ENCODE data around the gene LDLRAD3.

Gene LDLRAD3

DNA sequence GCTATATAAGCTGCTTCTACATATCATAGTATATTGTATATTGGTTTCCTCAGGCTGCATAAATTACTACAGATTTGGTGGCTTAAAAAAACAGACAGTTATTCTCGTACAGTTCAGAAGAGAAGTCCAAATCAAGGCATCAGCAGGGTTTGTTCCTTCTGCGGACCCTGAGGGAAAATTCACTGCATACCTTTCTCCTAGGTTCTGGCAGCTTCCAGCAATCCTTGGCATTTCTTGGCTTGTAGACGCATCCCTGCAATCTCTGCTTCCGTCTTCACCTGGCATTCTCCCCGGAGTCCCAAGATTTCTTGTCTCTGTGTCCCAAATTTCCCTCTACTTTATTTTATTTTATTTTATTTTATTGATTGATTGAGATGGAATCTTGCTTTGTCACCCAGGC lies 202.6 kb downstream of the LDLRAD3 start:
- DNase-seq: no peak

GRCh38 chr11:36147491-36147890 lies 203.6 kb downstream of the LDLRAD3 start:
- DNase-seq: no peak

GRCh38 chr11:36148701-36149100 lies 204.8 kb downstream of the LDLRAD3 start:
- DNase-seq: no peak

GRCh38 chr11:36149538-36150242 lies 205.8 kb downstream of the LDLRAD3 start:
- peak; percentile 70 for DNase-seq

DNA sequence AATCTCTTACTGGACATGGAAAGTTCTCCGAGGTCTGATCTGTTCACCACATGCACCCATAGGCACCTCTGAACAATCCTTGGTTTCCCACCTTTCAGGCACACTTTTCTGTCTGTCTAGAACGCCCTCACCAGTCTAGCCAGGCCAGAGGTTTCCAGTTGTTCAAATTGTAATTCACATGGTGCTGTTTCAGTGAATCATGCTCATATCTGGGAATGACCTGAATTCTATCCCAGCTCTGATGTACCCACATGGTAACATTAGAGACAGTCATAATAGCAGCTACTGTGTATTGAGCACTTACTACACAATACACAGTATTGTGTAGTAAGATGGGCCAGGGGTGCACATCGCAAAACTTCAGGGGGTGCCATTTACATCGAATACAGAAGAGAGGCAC lies 207.1 kb downstream of the LDLRAD3 start:
- DNase-seq: no peak

DNA sequence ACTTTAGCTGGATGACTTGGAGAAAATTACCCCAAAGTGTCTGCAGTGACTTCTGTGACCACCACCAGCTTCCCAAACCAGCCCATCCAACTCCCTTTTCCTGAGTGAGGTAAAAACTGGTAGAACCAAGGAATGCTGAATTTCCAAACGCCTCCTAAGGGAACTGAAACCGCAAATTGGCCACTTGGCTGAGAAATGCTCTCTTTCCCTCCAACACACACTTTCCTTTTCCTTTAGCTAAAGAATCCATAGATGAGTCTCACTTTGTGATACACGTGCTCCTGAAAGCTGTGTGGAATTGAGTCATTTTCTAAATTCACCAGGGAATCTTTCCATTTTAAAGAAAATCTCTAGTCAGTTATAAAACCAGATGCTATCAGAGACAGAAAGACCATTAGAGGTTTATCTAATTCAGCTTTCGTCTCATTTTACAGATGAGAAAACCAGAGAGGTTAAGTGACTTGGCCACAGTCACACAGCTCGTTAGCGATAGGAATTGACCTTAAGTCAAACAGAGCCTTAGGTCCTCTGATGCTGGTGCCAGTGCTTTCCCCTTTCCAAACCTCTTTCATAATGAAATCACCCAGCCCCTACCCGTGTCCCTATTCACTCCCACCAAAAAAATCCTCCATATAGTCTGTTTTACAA lies 208.2 kb downstream of the LDLRAD3 start:
- DNase-seq: no peak

GRCh38 chr11:36153551-36153950 lies 209.7 kb downstream of the LDLRAD3 start:
- DNase-seq: no peak

DNA sequence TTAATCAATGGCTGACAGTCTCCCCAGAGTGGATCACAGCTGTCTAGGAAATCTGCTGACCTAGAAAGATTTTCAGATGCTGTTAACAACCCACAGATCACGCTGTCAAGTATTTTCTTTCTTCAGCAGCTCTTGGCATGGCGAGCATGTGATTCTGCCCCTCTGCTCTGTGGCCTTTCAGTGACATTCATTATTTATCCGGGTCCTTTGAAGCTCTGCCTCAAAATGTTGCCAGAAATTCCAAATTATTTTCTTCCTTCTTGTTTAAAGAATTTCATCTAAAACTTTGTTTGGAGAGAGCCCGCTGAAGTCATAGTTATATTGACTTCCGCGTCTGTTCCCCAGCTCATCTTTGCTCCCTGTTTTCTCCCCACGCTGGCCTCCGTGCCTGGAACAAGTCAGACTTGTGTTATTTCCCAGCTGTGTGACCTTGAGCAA lies 211.3 kb downstream of the LDLRAD3 start:
- no peak for DNase-seq

DNA sequence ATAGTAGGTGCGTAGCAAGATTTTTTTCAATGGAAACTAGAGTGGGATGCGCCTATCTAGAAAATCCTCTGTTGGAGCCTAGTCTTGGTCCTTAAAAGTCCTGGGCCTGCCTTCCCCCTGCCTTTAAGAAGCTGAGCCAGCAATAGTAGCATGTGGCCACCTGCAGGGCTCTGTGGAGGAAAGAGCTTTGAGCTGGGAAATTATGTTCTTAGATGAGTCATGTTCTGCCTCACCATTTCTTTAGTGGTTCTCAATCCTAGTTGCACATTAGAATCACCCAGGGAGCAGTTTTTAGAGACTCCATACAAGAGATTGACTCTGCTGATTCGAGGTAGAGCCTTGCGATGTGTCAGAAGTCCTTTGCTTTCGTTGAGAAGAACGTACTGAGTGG lies 211.9 kb downstream of the LDLRAD3 start:
- DNase-seq: no peak

DNA sequence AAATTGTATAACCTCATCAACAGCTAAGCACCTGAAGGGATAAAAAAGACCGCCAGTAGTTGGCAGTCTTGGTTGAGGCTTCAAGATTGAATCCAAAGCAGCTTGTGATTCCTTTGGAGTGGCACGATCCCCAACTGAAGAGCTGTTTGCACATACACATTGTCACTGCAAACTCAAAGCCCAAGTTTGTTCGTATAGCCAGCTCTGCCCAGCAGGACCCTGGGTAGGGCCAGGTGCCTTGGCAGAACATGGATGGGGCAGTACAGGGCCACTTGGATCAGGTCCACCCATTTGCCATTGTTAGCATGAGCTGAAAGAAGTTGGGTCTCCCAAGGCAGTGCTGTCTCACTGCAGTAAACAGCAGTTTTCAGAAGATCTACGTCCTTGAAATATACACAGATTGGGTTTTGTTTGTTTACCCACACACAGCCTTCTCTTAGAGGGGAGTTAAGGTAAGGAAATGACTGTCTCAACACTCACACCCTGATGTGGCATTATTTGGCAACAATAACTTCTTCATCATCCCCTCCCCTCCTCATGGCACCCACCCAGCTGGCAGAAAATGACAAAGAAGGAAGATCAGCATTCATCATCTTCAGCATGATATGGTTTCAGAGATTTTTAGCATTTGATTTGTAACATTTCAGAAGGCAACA lies 212.4 kb downstream of the LDLRAD3 start:
- no peak for DNase-seq

DNA sequence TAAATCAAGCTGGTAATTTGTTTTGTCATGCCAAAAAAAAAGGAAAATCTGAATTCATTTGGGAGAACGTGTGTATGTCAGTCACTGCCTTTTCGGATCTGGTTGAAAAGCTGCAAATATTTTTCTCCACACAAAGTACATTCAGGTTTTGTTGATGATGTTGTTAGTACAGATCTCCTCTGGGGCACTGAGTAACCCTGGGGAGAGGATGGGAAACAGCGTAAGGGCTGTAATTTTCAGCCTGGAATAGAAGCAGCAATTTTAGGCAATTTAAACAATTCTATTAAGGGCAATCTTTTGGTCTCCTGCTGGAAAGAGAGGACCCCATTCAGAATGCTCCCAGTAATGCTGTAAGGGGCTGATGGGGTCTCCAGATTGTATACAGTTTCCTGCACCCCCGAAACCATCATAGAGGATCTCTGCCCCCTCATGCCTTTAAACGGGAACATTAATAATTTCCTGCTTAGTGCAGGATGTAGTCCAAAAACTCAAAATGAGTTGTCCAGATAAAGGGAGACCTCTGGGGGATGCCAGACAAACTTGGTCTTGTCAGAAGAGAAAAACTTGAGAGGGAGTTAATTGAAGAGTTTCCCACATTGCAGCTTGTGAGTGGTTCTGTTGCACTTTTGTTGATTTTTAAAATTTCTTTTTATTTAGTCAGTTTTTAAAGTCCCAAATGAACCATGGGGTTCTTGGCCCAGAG lies 213.1 kb downstream of the LDLRAD3 start:
- no peak for DNase-seq

GRCh38 chr11:36160091-36160490 lies 216.2 kb downstream of the LDLRAD3 start:
- DNase-seq: no peak

DNA sequence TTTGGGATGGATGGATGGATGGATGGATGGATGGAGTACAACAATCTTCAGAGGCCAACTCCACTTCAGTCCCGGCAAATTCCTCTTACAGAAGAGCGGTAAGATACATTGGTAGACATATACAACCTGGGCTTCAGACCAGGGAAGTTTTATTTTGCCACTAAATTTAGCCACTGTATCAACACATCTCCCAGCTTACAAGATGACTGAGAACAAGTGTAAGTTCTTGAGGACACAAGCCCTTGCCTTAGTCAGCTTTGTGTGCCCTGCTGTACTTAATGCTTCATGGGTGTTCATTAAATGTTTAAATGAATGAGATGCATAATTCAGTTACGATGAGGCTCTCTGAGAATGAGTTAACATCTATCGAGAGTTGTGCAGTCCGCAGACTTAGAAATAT lies 217.7 kb downstream of the LDLRAD3 start:
- DNase-seq: no peak

GRCh38 chr11:36162006-36162882 lies 218.4 kb downstream of the LDLRAD3 start:
- DNase-seq: no peak

- no peak for DNase-seq
Measured at GRCh38 chr11:36162883-36163434, 219.1 kb downstream of the LDLRAD3 start.

DNA sequence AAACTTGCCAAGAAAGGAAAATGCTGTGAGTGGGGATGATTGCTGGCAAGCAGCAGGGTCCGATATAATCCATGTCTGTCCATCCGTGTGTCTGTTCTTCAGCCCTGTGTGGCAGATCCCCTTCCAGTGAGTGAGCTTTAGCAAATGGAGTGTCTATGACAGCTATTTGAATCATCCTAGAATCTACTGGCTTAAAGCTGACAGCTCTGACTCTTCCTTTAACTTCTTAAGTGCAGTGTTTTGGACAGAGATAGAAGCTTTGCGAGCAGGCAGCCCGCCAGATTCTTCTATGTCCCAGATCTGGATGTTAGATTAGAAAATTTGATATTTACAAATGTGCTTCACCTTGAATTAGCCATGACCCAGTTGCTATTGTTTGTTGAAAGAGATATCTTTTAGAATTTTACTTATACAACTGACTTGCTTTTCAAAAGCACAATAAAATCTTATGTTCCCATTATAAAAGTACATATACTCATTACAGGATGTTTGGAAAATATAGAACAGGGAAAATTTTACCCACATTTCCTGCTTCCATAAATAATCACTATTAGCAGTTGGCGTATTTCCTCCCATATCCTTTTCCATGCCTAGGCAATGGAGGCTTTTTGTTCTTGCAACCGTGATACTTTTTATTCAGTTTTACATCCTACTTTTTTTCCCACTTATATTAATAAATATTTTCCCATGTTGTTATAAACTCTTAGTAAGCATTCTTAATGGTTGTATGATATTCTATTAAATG lies 220.8 kb downstream of the LDLRAD3 start:
- DNase-seq: no peak

DNA sequence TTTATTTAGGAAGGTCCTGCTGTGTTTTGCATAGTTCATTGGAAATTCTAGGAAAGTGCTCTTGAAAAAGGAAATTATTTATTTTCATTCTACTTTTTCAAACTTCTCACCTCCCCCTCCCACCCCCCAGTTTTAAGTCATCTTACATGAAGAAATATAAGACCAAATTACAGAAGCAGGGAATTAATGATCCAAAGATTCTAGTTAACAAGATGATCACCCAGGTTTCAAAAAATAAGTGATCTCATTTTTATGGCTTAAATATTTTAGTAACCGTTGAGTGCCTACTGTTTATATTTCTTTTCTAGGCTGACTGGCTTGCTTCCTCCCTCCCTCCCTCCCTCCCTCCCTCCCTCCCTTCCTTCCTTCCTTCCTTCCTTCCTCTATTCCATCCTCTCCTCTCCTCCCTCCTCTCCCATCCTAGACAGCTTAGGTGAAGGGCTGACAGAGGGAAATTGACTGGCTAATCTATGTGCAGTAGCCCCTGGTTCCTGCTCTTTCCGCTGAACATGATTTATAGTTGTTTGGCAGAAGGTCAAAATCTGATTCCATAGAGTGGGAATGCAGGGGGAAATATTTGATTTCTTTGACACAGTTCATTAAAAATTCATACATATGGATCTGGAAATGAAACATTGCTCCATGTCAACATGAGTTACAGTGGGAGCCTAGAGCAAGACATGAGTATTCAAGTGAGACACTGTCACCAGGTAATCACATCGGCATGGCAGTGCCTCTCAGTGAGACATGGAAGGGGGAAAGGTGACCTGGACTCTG lies 221.9 kb downstream of the LDLRAD3 start:
- peak in 1 of 2 experiments; percentile 16 for DNase-seq

DNA sequence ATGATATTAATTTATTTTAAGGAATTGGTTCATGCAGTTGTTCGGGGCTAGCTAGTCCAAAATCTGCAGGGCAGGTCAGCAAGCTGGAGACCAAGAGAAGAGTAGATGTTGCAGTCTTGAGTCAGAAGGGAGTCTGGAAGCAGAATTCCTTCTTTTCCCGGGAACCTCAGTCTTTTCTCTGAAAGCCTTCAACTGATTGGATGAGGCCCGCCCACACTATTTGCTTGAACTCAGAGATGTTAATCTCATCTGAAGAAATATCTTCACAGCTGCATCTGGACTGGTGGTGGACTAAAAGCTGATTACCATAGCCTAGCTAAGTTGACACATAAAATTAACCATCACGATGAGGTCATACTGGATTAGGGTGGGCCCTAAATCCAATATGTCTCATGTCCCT lies 223.2 kb downstream of the LDLRAD3 start:
- DNase-seq: no peak

DNA sequence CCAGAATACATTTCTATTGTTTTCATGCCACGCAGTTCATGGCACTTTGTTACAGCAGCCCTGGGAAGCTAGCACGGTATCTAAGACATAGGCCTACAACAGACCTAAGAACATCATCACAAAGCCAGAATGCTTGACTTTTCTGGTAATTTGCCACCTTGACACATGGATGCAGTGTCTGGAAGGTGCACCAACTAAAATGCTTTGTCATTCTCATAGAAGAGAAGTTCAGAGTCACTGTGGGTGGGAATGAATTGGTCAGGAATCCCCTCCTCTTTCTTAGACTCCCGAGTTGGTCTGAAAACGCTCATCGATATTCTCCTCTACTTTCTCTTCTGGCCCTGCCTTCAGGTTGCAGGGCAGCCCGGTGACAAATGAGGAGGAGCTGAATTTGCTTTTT lies 223.9 kb downstream of the LDLRAD3 start:
- DNase-seq: no peak

GRCh38 chr11:36177836-36178235 lies 234.0 kb downstream of the LDLRAD3 start:
- DNase-seq: no peak

Data from SHP77 (cell line).